ENCODE results near the gene FBXO38.

FBXO38 gene

GRCh38 chr5:148482196-148482595, 98.4 kb downstream of the FBXO38 start:
- Mint-ChIP-seq H3K4me3 (no peak overlapping the region), H3K36me3 (ENCODE audit: low read depth) (no peaks in the 10 kb centered on the region), H3K27me3 (peaks cover 12% of the 10 kb centered on the region), H3K27ac (no peak overlapping the region), H3K4me1 (ENCODE audit: low read depth) (peaks cover 8% of the 10 kb centered on the region), H3K9me3 (no peaks in the 10 kb centered on the region)
- intact Hi-C loops (cut with micrococcal nuclease), result loop anchor here (2.0 kb wide), 2 partner anchors 37 to 303 kb away; no protein-coding TSS in a partner anchor

GRCh38 chr5:148482697-148483462, 99.1 kb downstream of the FBXO38 start:
- Mint-ChIP-seq H3K9me3 (no peaks in the 10 kb centered on the region), H3K36me3 (ENCODE audit: low read depth) (no peaks in the 10 kb centered on the region), H3K4me3 (peak overlapping the region; percentile 48), H3K27me3 (peaks cover 15% of the 10 kb centered on the region), H3K27ac (no peak overlapping the region), H3K4me1 (ENCODE audit: low read depth) (peaks cover 8% of the 10 kb centered on the region)
- intact Hi-C loops (cut with micrococcal nuclease), result loop anchor here (2.0 kb wide), 2 partner anchors 38 to 304 kb away; no protein-coding TSS in a partner anchor

GRCh38 chr5:148483750-148484149, 100.0 kb downstream of the FBXO38 start:
- intact Hi-C loops (cut with micrococcal nuclease), result loop anchor here (2.0 kb wide), 2 partner anchors 39 to 305 kb away; no protein-coding TSS in a partner anchor
- Mint-ChIP-seq H3K4me1 (ENCODE audit: low read depth) (peaks cover 8% of the 10 kb centered on the region), H3K9me3 (no peaks in the 10 kb centered on the region)

GRCh38 chr5:148484651-148485050, 100.9 kb downstream of the FBXO38 start:
- no peak overlapping the region for H3K27ac Mint-ChIP-seq
- H3K4me3 Mint-ChIP-seq, result no peak overlapping the region
- H3K27me3 Mint-ChIP-seq, result peaks cover 10% of the 10 kb centered on the region
- intact Hi-C loops (cut with micrococcal nuclease), result no loop called here
- H3K36me3 Mint-ChIP-seq (ENCODE audit: low read depth), result no peaks in the 10 kb centered on the region
- H3K4me1 Mint-ChIP-seq (ENCODE audit: low read depth), result peaks cover 8% of the 10 kb centered on the region
- H3K9me3 Mint-ChIP-seq, result no peaks in the 10 kb centered on the region

More at GRCh38 chr5:148483750-148484149, 100.0 kb downstream of the FBXO38 start:
- peaks cover 10% of the 10 kb centered on the region for H3K27me3 Mint-ChIP-seq
- no peak overlapping the region for H3K27ac Mint-ChIP-seq
- no peak overlapping the region for H3K4me3 Mint-ChIP-seq
- no peaks in the 10 kb centered on the region for H3K36me3 Mint-ChIP-seq (ENCODE audit: low read depth)

GRCh38 chr5:148486456-148486855, 102.7 kb downstream of the FBXO38 start:
- no peaks in the 10 kb centered on the region for H3K9me3 Mint-ChIP-seq
- intact Hi-C loops (cut with micrococcal nuclease), result no loop called here
- no peak overlapping the region for H3K4me3 Mint-ChIP-seq
- H3K27ac Mint-ChIP-seq, result no peak overlapping the region
- H3K27me3 Mint-ChIP-seq, result peaks cover 11% of the 10 kb centered on the region
- H3K36me3 Mint-ChIP-seq (ENCODE audit: low read depth), result no peaks in the 10 kb centered on the region
- H3K4me1 Mint-ChIP-seq (ENCODE audit: low read depth), result peaks cover 8% of the 10 kb centered on the region

- Mint-ChIP-seq H3K27ac (no peak overlapping the region), H3K9me3 (no peaks in the 10 kb centered on the region), H3K36me3 (ENCODE audit: low read depth) (no peaks in the 10 kb centered on the region), H3K27me3 (peaks cover 7% of the 10 kb centered on the region), H3K4me1 (ENCODE audit: low read depth) (no peaks in the 10 kb centered on the region), H3K4me3 (no peak overlapping the region)
- intact Hi-C loops (cut with micrococcal nuclease), result no loop called here
Measured at GRCh38 chr5:148488757-148489156, 105.0 kb downstream of the FBXO38 start.

- intact Hi-C loops (cut with micrococcal nuclease), result no loop called here
- Mint-ChIP-seq H3K4me1 (ENCODE audit: low read depth) (no peaks in the 10 kb centered on the region), H3K4me3 (no peak overlapping the region), H3K36me3 (ENCODE audit: low read depth) (no peaks in the 10 kb centered on the region), H3K27me3 (peaks cover 9% of the 10 kb centered on the region), H3K27ac (no peak overlapping the region), H3K9me3 (no peaks in the 10 kb centered on the region)
Measured at GRCh38 chr5:148491015-148491792, 107.4 kb downstream of the FBXO38 start.

- Mint-ChIP-seq H3K4me1 (ENCODE audit: low read depth) (no peaks in the 10 kb centered on the region), H3K9me3 (no peaks in the 10 kb centered on the region), H3K36me3 (ENCODE audit: low read depth) (no peaks in the 10 kb centered on the region), H3K27me3 (peaks cover 9% of the 10 kb centered on the region), H3K27ac (no peak overlapping the region), H3K4me3 (no peak overlapping the region)
- intact Hi-C loops (cut with micrococcal nuclease), result no loop called here
Measured at GRCh38 chr5:148491793-148492184, 108.0 kb downstream of the FBXO38 start.

GRCh38 chr5:148492351-148492750, 108.6 kb downstream of the FBXO38 start:
- H3K4me3 Mint-ChIP-seq, result no peak overlapping the region
- no peaks in the 10 kb centered on the region for H3K36me3 Mint-ChIP-seq (ENCODE audit: low read depth)
- peaks cover 8% of the 10 kb centered on the region for H3K27me3 Mint-ChIP-seq
- no peaks in the 10 kb centered on the region for H3K9me3 Mint-ChIP-seq
- no peak overlapping the region for H3K27ac Mint-ChIP-seq
- intact Hi-C loops (cut with micrococcal nuclease), result no loop called here
- H3K4me1 Mint-ChIP-seq (ENCODE audit: low read depth), result no peaks in the 10 kb centered on the region

Data from dendritic cell treated with granulocyte-macrophage colony-stimulating factor and Interleukin-4, amounts not matched to agents 40 ng/mL and 50 ng/mL, for 4 days (primary cell).